Heart left ventricle (tissue), 16 donors: Measurements from ENCODE around the gene MECP2. TPM values are rescaled to one million over a fixed set of nuclear protein-coding genes. Genes with fewer than 3 reads are reported as not detected.
A peak's percentile ranks its signal among the peaks of the same experiment; 100 is the strongest.

Source experiments
- ATAC-seq, 4 donors: fragments of 200-7000 bp; cut with Tn5 transposase; one replicate each; pipeline ENCODE4 v1.9.1; 2020 to 2022; ENCODE audit warnings: moderate library complexity in 4 of 4, mild to moderate bottlenecking in 3 of 4, moderate number of reproducible peaks in 1 of 4
- DNase-seq, 5 donors: peaks; one replicate each; pipeline ENCODE4 v3.0.0-alpha.2; 2020
- H3K27ac ChIP-seq, 12 donors: fragments of 200-600 bp; sonication (generic) in 4 of 12; one replicate each; pipeline versions ENCODE4 v1.5.0 to v1.8.0; 2016 to 2022; ENCODE audit warnings: mild to moderate bottlenecking in 2 of 12
- H3K27me3 ChIP-seq, 9 donors: fragments of 200-600 bp; sonication (generic) in 2 of 9; one replicate each; pipeline versions ENCODE4 v1.5.1 to v1.8.0; 2016 to 2022; ENCODE audit warnings: mild to moderate bottlenecking in 3 of 9
- H3K36me3 ChIP-seq, 9 donors: fragments of 200-600 bp; sonication (generic) in 2 of 9; one replicate each; pipeline versions ENCODE4 v1.5.0 to v1.8.0; 2018 to 2022; ENCODE audit warnings: mild to moderate bottlenecking in 2 of 9
- H3K4me1 ChIP-seq, 12 donors: fragments of 200-600 bp; sonication (generic) in 4 of 12; one replicate each; pipeline versions ENCODE4 v1.5.0 to v1.8.0; 2016 to 2022; ENCODE audit warnings: mild to moderate bottlenecking in 3 of 12
- H3K4me3 ChIP-seq, 12 donors: fragments of 200-600 bp; sonication (generic) in 4 of 12; one replicate each; pipeline versions ENCODE4 v1.5.0 to v1.8.0; 2017 to 2022; ENCODE audit warnings: mild to moderate bottlenecking in 9 of 12, moderate library complexity in 4 of 12
- H3K9me3 ChIP-seq, 12 donors: fragments of 200-600 bp; sonication (generic) in 4 of 12; one replicate each; pipeline versions ENCODE4 v1.5.0 to v1.8.0; 2016 to 2022; ENCODE audit warnings: mild to moderate bottlenecking in 1 of 12
- POLR2A ChIP-seq, 2 donors: fragments of 450-650 bp; IDR thresholded peaks; one replicate each; pipeline ENCODE4 v1.6.1; 2017; ENCODE audit warnings: antibody characterized with exemption in 2 of 2, mild to moderate bottlenecking in 2 of 2, moderate library complexity in 2 of 2
- WGBS, 4 donors: extraction: QIAGEN DNeasy Blood & Tissue Kit in 2 of 4; methylation state at CpG; one replicate each; pipeline versions ENCODE4 v1.1.5 to v1.1.7; 2013 to 2018; 5-methylcytosine and 5-hydroxymethylcytosine counted together
- intact Hi-C, 10 donors: fragments of 100-400 bp; cut with DNase I; formaldehyde crosslinking; loops; one replicate each; pipeline versions ENCODE4 v1.11.1 to v1.14.2; 2022
- polyA plus RNA-seq, 2 donors: library from polyadenylated mRNA; stranded (reverse); fragments of 200-250 nt; gene quantifications; one replicate each; pipeline ENCODE4 v1.2.3, GENCODE V29; 2013
- total RNA-seq, 9 donors: library from RNA; depleted of rRNA in 2 of 9; stranded (reverse); fragments of >200 nt in 2 of 9; fragmentation: NEBNext Ultra II Directional in 3 of 9; extraction: Animal tissue kit (Norgen Biotek cat#: 25700) in 3 of 9; gene quantifications; one replicate each; pipeline versions ENCODE4 v1.1.0 to v1.2.4, GENCODE V29; 2016 to 2023
- TF ChIP-seq, protein P1 (sequence below), 12 donors: fragments of 200-600 bp; sonication (generic) in 4 of 12; IDR thresholded peaks; one replicate each; pipeline versions ENCODE4 v1.5.0 to v1.8.0; 2018 to 2022; ENCODE audit warnings: antibody characterized with exemption in 12 of 12, mild to moderate bottlenecking in 5 of 12
- donor health status: ischemic (EF 13 %, LVEDD 7.1; RV severe dilation, severe dysfunction).
- donor health status: healthy with polysubstance abuse.
- donor health status: DM: no; HTN: yes; CAD: no.
- donor health status: DM: no; HTN: no; CAD: no.
- donor health status: ischemic (EF 25% LVEDD 6.9; RV normal size, moderate dysfunction).
- donor health status: ischemic (EF 25% LVEDD 5.7; RV mildly dilated, moderate dysfunction).
- donor health status: healthy.
- donor health status: DM: yes; HTN: yes; CAD: no.
- donor health status: ischemic (EF 35%, LVEDD 5.7; RV mildly dilated, moderate dysfunction).
- donor health status: nonischemic (EF 11% LVEDD 7.7; RV severe dilation, severe dysfunction).
- donor health status: DM: yes; HTN: yes; CAD: no.
- donor health status: PGD.
- donor health status: ischemic (EF 29% LVEDD 5.4; RV normal size, mild dysfunction).
- donor health status: nonischemic (EF 23%, LVEDD 6.1; RV moderate dilation, normal function).

MECP2 gene
- total and polyA plus RNA-seq, 11 donors = 22.7 to 83.3 (median 33.6) TPM

DNA sequence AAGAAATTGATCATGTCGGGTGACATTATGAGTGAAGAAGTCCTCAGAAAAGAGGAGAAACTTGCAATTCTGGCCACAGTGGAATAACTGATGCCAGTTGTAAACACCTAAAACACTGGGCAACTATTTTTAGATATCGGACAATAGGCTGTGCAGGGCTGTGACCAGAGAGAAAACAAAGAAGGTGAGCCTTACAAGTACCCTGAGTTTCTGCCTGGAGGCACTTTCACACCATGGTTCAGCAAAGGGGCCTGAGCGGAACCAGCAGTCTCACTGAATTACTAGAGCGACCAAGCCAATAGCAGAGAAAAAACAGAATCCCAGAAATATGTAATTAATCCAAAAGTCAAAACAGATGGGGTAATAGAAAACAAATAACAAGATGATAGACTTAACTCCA, 89.0 kb downstream of the MECP2 start:
- Histone ChIP-seq H3K4me1 (peaks cover 0 to 7% (median 0%) of the 10 kb centered on the region in 12 donors), H3K4me3 (no peak overlapping the region), H3K36me3 (peaks cover 0 to 26% (median 0%) of the 10 kb centered on the region in 9 donors), H3K27ac (no peak overlapping the region), H3K27me3 (peaks cover 0 to 53% (median 0%) of the 10 kb centered on the region in 9 donors), H3K9me3 (no peaks in the 10 kb centered on the region)
- TF ChIP-seq POLR2A (IDR thresholded peaks at IDR 0.05) = no peak
- TF ChIP-seq, protein P1, sequence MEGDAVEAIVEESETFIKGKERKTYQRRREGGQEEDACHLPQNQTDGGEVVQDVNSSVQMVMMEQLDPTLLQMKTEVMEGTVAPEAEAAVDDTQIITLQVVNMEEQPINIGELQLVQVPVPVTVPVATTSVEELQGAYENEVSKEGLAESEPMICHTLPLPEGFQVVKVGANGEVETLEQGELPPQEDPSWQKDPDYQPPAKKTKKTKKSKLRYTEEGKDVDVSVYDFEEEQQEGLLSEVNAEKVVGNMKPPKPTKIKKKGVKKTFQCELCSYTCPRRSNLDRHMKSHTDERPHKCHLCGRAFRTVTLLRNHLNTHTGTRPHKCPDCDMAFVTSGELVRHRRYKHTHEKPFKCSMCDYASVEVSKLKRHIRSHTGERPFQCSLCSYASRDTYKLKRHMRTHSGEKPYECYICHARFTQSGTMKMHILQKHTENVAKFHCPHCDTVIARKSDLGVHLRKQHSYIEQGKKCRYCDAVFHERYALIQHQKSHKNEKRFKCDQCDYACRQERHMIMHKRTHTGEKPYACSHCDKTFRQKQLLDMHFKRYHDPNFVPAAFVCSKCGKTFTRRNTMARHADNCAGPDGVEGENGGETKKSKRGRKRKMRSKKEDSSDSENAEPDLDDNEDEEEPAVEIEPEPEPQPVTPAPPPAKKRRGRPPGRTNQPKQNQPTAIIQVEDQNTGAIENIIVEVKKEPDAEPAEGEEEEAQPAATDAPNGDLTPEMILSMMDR (IDR thresholded peaks at IDR 0.05) = no peak
- 61 to 87% (median 73%) methylated on average over 4 of the region's 4 CpGs for WGBS, 4 donors
- intact Hi-C loops = no loop called here
- ATAC-seq (no peak), DNase-seq (no peak)

DNA sequence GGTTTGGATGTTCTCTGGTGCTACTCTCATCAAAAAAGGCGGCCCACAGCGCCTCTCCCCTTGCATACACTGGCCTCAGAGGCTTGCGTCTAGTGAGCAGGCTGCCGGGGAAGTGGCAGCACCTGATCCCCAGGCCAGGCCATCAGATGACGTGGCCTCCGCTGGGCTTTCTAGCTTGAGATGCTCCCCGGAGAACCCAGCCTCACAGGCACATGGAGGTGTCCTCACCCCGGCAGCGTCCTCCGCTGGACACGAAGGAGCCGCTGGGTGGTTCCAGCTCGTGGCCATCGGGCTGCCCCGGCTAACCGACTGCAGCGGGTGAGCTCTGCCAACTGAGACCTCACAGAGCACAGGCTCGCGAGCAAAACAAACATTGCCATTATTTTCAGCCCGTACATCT, 90.6 kb downstream of the MECP2 start:
- peaks cover 0 to 49% (median 0%) of the 10 kb centered on the region in 9 donors for H3K27me3 ChIP-seq
- no peak for ATAC-seq

DNA sequence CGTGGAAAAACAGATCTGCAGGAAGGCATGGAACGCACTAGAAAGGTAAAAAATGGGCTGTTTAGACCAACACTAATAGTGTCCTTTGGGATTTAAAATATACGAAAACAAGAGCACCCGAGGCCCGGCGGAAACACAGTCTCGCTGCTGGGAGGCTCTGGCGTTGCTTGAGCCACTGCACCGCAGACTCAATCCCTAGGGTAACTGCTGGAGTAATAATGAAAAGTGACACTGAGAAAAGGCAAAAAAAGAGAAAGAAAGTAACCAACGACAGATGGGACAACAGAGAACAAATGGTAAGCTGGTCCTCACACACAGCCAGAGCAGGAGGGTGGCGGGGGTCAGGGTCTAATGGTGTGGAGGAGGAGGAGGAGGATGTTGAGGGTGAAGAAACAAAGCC, 93.2 kb downstream of the MECP2 start:
- no peaks in the 10 kb centered on the region for H3K36me3 ChIP-seq
- no peak overlapping the region for H3K4me3 ChIP-seq
- H3K9me3 ChIP-seq = no peaks in the 10 kb centered on the region
- ATAC-seq = no peak
- H3K27me3 ChIP-seq = peaks cover 0 to 64% (median 0%) of the 10 kb centered on the region in 9 donors
- no peak overlapping the region for H3K27ac ChIP-seq
- peaks cover 0 to 29% (median 0%) of the 10 kb centered on the region in 12 donors for H3K4me1 ChIP-seq
- TF ChIP-seq, protein P1 (IDR thresholded peaks at IDR 0.05) = no peak
- TF ChIP-seq POLR2A (IDR thresholded peaks at IDR 0.05) = no peak
- WGBS, 4 donors = 78 to 86% (median 82%) methylated on average over 11 of the region's 11 CpGs
- intact Hi-C loops = no loop called here
- no peak for DNase-seq

More for the DNA sequence above, 90.6 kb downstream of the MECP2 start:
- DNase-seq = no peak
- H3K4me3 ChIP-seq = no peak overlapping the region
- TF ChIP-seq, protein P1 (IDR thresholded peaks at IDR 0.05) = no peak
- no peak for TF ChIP-seq POLR2A (IDR thresholded peaks at IDR 0.05)
- H3K27ac ChIP-seq = no peak overlapping the region
- peaks cover 0 to 11% (median 0%) of the 10 kb centered on the region in 9 donors for H3K36me3 ChIP-seq
- whole genome bisulfite sequencing, 4 donors = 96 to 98% (median 97%) methylated on average over 10 to 20 of the region's 20 CpGs
- intact Hi-C loops = no loop called here
- H3K4me1 ChIP-seq = peaks cover 0 to 16% (median 0%) of the 10 kb centered on the region in 12 donors
- H3K9me3 ChIP-seq = no peaks in the 10 kb centered on the region

- DNase-seq = peak in 4 of 5 donors; percentile 38 to 73 (median 51)
Measured at GRCh38 chrX:154002215-154002719, 95.2 kb downstream of the MECP2 start.

More at GRCh38 chrX:154002215-154002719, 95.2 kb downstream of the MECP2 start:
- WGBS, 4 donors = 80 to 91% (median 89%) methylated on average over 17 of the region's 17 CpGs
- peak overlapping the region in 1 of 12 donors; percentile 31 for H3K4me3 ChIP-seq
- H3K27ac ChIP-seq = peak overlapping the region in 1 of 12 donors; percentile 81
- no peaks in the 10 kb centered on the region for H3K36me3 ChIP-seq
- intact Hi-C loops = no loop called here
- peaks cover 0 to 22% (median 0%) of the 10 kb centered on the region in 12 donors for H3K4me1 ChIP-seq
- no peaks in the 10 kb centered on the region for H3K9me3 ChIP-seq
- TF ChIP-seq, protein P1 (IDR thresholded peaks at IDR 0.05) = no peak
- no peak for TF ChIP-seq POLR2A (IDR thresholded peaks at IDR 0.05)
- H3K27me3 ChIP-seq = peaks cover 0 to 65% (median 0%) of the 10 kb centered on the region in 9 donors
- peak in 3 of 4 donors; percentile 46 to 80 (median 66) for ATAC-seq
